NCI-H1092 treated with DMSO at 0.1 percent for 48 hours (cell line): ENCODE results near the gene NFATC1.

ENCODE experiments used
- DNase-seq: peaks from one replicate; lab custom pipeline; 2025; lab: John Stamatoyannopoulos, UW

NFATC1 gene

GRCh38 chr18:79395761-79396404 lies at the start of gene NFATC1:
Gene NFATC1 (plus strand): TSS chr18:79395930. CDS start chr18:79396225, 295 bp downstream.
- peak; percentile 12 for DNase-seq

- no peak for DNase-seq
These were observed 49.7 kb upstream of the NFATC1 start for GRCh38 chr18:79345981-79346380.

GRCh38 chr18:79348066-79348465 lies 47.7 kb upstream of the NFATC1 start:
- DNase-seq, result no peak

- no peak for DNase-seq
These were observed 43.3 kb upstream of the NFATC1 start for GRCh38 chr18:79352432-79352831.

- DNase-seq, result no peak
These were observed 42.5 kb upstream of the NFATC1 start for GRCh38 chr18:79353267-79353666.

- DNase-seq, result no peak
These were observed 41.4 kb upstream of the NFATC1 start for GRCh38 chr18:79354350-79354749.

GRCh38 chr18:79355433-79356335 lies 40.0 kb upstream of the NFATC1 start:
- no peak for DNase-seq

GRCh38 chr18:79356435-79356834 lies 39.3 kb upstream of the NFATC1 start:
- DNase-seq, result no peak

- DNase-seq, result no peak
These were observed 34.8 kb upstream of the NFATC1 start for GRCh38 chr18:79360933-79361332.

- no peak for DNase-seq
These were observed 33.8 kb upstream of the NFATC1 start for GRCh38 chr18:79361766-79362522.

- DNase-seq, result no peak
These were observed 30.0 kb upstream of the NFATC1 start for GRCh38 chr18:79365701-79366100.

- no peak for DNase-seq
These were observed 29.3 kb upstream of the NFATC1 start for GRCh38 chr18:79366177-79367094.

GRCh38 chr18:79367480-79367879 lies 28.2 kb upstream of the NFATC1 start:
- DNase-seq, result no peak

- DNase-seq, result no peak
These were observed 27.7 kb upstream of the NFATC1 start for GRCh38 chr18:79367989-79368388.

GRCh38 chr18:79368681-79369080 lies 27.0 kb upstream of the NFATC1 start:
- no peak for DNase-seq

- DNase-seq, result no peak
These were observed 24.1 kb upstream of the NFATC1 start for GRCh38 chr18:79371561-79372121.

GRCh38 chr18:79372461-79372860 lies 23.3 kb upstream of the NFATC1 start:
- no peak for DNase-seq

- no peak for DNase-seq
These were observed 22.7 kb upstream of the NFATC1 start for GRCh38 chr18:79372991-79373390.

- DNase-seq, result no peak
These were observed 22.0 kb upstream of the NFATC1 start for GRCh38 chr18:79373736-79374135.

- DNase-seq, result no peak
These were observed 21.1 kb upstream of the NFATC1 start for GRCh38 chr18:79374408-79375171.
